Heart right ventricle (tissue), 16 donors: Measurements from ENCODE around the gene AGR3. TPM values are rescaled to one million over a fixed set of nuclear protein-coding genes. Genes with fewer than 3 reads are reported as not detected.

Experiments used
- ATAC-seq, 8 donors: fragments of 200-7000 bp; cut with Tn5 transposase; one replicate each; pipeline ENCODE4 v1.9.1; 2020; ENCODE audit warnings: mild to moderate bottlenecking in 8 of 8, moderate library complexity in 8 of 8, moderate number of reproducible peaks in 1 of 8
- DNase-seq, 2 donors: peaks; one replicate each; pipeline ENCODE4 v3.0.0-alpha.2; 2020
- H3K27ac ChIP-seq, 10 donors: fragments of 200-600 bp; sonication (generic) in 2 of 10; one replicate each; pipeline versions ENCODE4 v1.5.0 to v1.8.0; 2020 to 2022; ENCODE audit warnings: mild to moderate bottlenecking in 3 of 10
- H3K27me3 ChIP-seq, 7 donors: fragments of 200-600 bp; one replicate each; pipeline ENCODE4 v1.8.0; 2021 to 2022; ENCODE audit warnings: mild to moderate bottlenecking in 2 of 7
- H3K36me3 ChIP-seq, 9 donors: fragments of 200-600 bp; sonication (generic) in 1 of 9; one replicate each; pipeline versions ENCODE4 v1.5.0 to v1.8.0; 2020 to 2022; ENCODE audit warnings: mild to moderate bottlenecking in 2 of 9
- H3K4me1 ChIP-seq, 9 donors: fragments of 200-600 bp; sonication (generic) in 1 of 9; one replicate each; pipeline versions ENCODE4 v1.5.0 to v1.8.0; 2020 to 2022; ENCODE audit warnings: mild to moderate bottlenecking in 4 of 9
- H3K4me3 ChIP-seq, 10 donors: fragments of 200-600 bp; sonication (generic) in 2 of 10; one replicate each; pipeline versions ENCODE4 v1.5.0 to v1.8.0; 2020 to 2022; ENCODE audit warnings: mild to moderate bottlenecking in 7 of 10, moderate library complexity in 2 of 10
- H3K9me3 ChIP-seq, 11 donors: fragments of 200-600 bp in 10 of 11; sonication (generic) in 2 of 11; one replicate each; pipeline versions ENCODE4 v1.5.0 to v1.8.0; 2013 to 2022; ENCODE audit warnings: mild to moderate bottlenecking in 2 of 11, control low read depth in 1 of 11, moderate library complexity in 1 of 11
- WGBS, 2 donors: extraction: QIAGEN DNeasy Blood & Tissue Kit; methylation state at CpG; one replicate each; pipeline ENCODE4 v1.1.7; 2013; ENCODE audit warnings: inconsistent platforms in 1 of 2; 5-methylcytosine and 5-hydroxymethylcytosine counted together
- intact Hi-C, 10 donors: fragments of 100-400 bp; cut with DNase I; formaldehyde crosslinking; loops; one replicate each; pipeline versions ENCODE4 v1.11.1 to v1.14.2; 2022
- polyA plus RNA-seq, 2 donors: library from polyadenylated mRNA; stranded (reverse); fragments of 200-250 nt; gene quantifications; one replicate each; pipeline ENCODE4 v1.2.3, GENCODE V29; 2013
- total RNA-seq, 10 donors: library from RNA; stranded (reverse); fragmentation: NEBNext Ultra II Directional in 3 of 10; extraction: Animal tissue kit (Norgen Biotek cat#: 25700) in 3 of 10; gene quantifications; one replicate each; pipeline versions ENCODE4 v1.2.1 to v1.2.4, GENCODE V29; 2021 to 2023
- TF ChIP-seq, protein P1 (sequence below), 9 donors: fragments of 200-600 bp; sonication (generic) in 2 of 9; IDR thresholded peaks; one replicate each; pipeline versions ENCODE4 v1.5.0 to v1.8.0; 2021 to 2022; ENCODE audit warnings: antibody characterized with exemption in 9 of 9, mild to moderate bottlenecking in 5 of 9, moderate library complexity in 1 of 9
- donor health status: Arrhythmogenic right ventricular cardiomyopathy.
- donor health status: ischemic (EF 13 %, LVEDD 7.1; RV severe dilation, severe dysfunction).
- donor health status: healthy with polysubstance abuse.
- donor health status: DM: no; HTN: yes; CAD: no.
- donor health status: DM: no; HTN: no; CAD: no.
- donor health status: ischemic (EF 25% LVEDD 6.9; RV normal size, moderate dysfunction).
- donor health status: ischemic (EF 25% LVEDD 5.7; RV mildly dilated, moderate dysfunction).
- donor health status: healthy.
- donor health status: DM: yes; HTN: yes; CAD: no.
- donor health status: Ischemic cardiomyopathy.
- donor health status: ischemic (EF 35%, LVEDD 5.7; RV mildly dilated, moderate dysfunction).
- donor health status: nonischemic (EF 11% LVEDD 7.7; RV severe dilation, severe dysfunction).
- donor health status: DM: yes; HTN: yes; CAD: no.
- donor health status: PGD.
- donor health status: ischemic (EF 29% LVEDD 5.4; RV normal size, mild dysfunction).
- donor health status: nonischemic (EF 23%, LVEDD 6.1; RV moderate dilation, normal function).

The AGR3 gene
- total and polyA plus RNA-seq, 12 donors = not detected

DNA sequence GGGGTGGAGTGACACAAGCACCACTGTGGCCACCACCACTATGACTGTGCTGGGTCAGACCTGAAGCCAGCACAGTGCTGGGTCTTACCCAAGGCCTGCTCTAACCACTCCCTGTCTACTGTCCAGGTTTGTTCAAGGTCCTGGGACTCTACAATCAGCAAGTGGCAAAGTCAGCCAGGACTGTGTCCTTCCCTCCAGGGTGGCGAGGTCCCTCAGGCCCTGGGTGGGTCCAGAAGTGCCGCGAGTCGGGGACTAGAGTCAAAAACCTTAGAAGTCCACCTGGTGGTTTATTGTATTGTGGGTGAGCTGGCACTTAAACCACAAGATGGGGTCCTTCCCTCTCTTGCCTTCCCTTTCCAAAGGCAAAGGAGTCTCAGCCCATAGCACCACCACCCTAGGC, 30.8 kb upstream of the AGR3 start:
- DNase-seq (no peak), ATAC-seq (no peak)
- TF ChIP-seq, protein P1, sequence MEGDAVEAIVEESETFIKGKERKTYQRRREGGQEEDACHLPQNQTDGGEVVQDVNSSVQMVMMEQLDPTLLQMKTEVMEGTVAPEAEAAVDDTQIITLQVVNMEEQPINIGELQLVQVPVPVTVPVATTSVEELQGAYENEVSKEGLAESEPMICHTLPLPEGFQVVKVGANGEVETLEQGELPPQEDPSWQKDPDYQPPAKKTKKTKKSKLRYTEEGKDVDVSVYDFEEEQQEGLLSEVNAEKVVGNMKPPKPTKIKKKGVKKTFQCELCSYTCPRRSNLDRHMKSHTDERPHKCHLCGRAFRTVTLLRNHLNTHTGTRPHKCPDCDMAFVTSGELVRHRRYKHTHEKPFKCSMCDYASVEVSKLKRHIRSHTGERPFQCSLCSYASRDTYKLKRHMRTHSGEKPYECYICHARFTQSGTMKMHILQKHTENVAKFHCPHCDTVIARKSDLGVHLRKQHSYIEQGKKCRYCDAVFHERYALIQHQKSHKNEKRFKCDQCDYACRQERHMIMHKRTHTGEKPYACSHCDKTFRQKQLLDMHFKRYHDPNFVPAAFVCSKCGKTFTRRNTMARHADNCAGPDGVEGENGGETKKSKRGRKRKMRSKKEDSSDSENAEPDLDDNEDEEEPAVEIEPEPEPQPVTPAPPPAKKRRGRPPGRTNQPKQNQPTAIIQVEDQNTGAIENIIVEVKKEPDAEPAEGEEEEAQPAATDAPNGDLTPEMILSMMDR (IDR thresholded peaks at IDR 0.05) = no peak
- Histone ChIP-seq H3K4me3 (no peak overlapping the region), H3K27me3 (no peaks in the 10 kb centered on the region), H3K36me3 (no peaks in the 10 kb centered on the region), H3K4me1 (no peaks in the 10 kb centered on the region), H3K9me3 (peaks cover 0 to 24% (median 0%) of the 10 kb centered on the region in 11 donors), H3K27ac (no peak overlapping the region)
- intact Hi-C loops = loop anchor here in 8 of 10 donors (5.0 to 10.0 kb wide), 4 partner anchors 108 to 215 kb away; partner anchors contain the start of gene AGR2 (in 6 of the 8)
- WGBS, 2 donors = 98 to 99% methylated on average over 4 of the region's 4 CpGs

DNA sequence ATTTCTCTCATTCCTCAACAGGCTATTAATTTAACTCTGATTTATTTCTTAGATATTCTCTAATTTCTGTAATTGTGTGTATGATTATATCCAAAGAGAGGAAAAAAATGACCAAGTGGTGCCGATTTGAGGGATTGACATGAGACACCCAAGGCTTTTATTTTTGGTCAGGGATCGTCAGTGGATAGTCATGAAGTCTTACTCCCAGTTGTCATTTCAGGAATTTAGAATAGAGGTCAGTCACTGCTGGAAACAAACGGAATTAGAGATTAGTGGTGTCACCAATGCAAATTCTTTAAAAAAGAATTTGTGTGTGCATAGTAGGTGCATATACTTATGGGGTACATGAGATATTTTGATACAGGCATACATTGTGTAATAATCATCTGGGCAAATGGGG, 26.8 kb upstream of the AGR3 start:
- WGBS, 2 donors = 51 to 56% methylated on average over 3 of the region's 3 CpGs
- ATAC-seq = peak in 1 of 8 donors; percentile 72

DNA sequence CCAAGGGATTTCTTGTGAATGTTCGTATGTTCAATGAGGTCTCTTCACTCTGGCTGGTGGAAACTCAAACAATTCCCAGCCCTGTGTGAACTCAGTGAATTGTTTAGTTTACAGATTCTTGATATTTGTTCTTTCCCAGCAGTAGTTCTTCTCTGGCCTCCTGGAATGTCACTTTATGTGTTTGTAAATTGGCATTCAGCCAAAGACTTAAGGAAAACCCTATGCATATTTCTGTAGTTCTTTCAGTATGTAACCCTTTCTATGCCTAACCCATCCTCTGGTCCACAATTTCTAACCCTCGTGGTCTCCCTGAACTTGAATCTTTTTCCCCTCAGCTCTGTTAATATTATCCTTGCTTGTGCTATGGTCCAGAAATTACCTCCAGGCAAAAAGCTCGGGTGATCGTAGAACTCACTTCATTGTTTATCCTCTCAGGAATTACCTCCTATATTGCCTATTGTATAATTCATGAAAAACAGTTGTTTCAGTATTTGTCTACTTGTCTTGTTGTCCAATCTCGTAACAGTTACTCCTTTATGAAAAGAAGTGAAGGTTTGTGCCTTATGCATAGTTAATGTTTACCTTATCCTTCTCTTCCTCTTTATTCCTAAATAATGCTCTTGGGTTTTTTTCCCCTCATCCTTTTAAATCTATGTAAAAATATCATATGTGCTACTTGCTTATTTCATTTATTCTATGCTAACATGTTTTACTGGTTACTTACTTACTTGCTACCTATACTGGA, 23.7 kb upstream of the AGR3 start:
- H3K9me3 ChIP-seq = peaks cover 0 to 16% (median 0%) of the 10 kb centered on the region in 11 donors
- intact Hi-C loops = no loop called here
- WGBS, 2 donors = 79% methylated on average over 5 of the region's 5 CpGs
- TF ChIP-seq, protein P1 (IDR thresholded peaks at IDR 0.05) = no peak
- no peaks in the 10 kb centered on the region for H3K36me3 ChIP-seq
- DNase-seq (no peak), ATAC-seq (no peak)
- H3K27me3 ChIP-seq = no peaks in the 10 kb centered on the region
- no peak overlapping the region for H3K27ac ChIP-seq
- H3K4me3 ChIP-seq = no peak overlapping the region
- H3K4me1 ChIP-seq = no peaks in the 10 kb centered on the region

More for the DNA sequence above, 26.8 kb upstream of the AGR3 start:
- H3K4me3 ChIP-seq = no peak overlapping the region
- intact Hi-C loops = no loop called here
- peaks cover 0 to 24% (median 0%) of the 10 kb centered on the region in 11 donors for H3K9me3 ChIP-seq
- no peak overlapping the region for H3K27ac ChIP-seq
- H3K27me3 ChIP-seq = no peaks in the 10 kb centered on the region
- TF ChIP-seq, protein P1 (IDR thresholded peaks at IDR 0.05) = no peak
- H3K36me3 ChIP-seq = no peaks in the 10 kb centered on the region
- H3K4me1 ChIP-seq = no peaks in the 10 kb centered on the region
- no peak for DNase-seq

DNA sequence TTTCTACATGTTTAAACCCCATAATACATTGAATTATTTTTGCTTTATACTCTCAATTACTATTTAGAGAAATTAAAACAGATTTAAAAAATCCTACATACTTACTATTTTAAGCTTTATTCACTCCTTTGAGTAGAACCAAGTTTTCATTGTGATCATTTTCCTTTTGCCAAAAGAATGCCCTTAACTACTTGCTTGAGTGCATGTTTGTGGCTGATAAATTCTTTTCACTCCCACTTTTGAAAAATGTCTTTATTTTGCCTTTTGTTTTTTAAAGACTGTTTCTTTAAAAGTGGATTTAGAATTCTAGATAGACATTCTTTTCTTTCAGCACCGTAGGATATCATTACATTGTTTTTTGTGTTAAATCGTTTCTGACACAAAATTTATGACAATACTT, 22.3 kb upstream of the AGR3 start:
- H3K27ac ChIP-seq = no peak overlapping the region
- TF ChIP-seq, protein P1 (IDR thresholded peaks at IDR 0.05) = no peak
- no peaks in the 10 kb centered on the region for H3K4me1 ChIP-seq
- H3K27me3 ChIP-seq = no peaks in the 10 kb centered on the region
- H3K36me3 ChIP-seq = no peaks in the 10 kb centered on the region
- DNase-seq (no peak), ATAC-seq (no peak)
- 74 to 77% methylated on average over 2 of the region's 2 CpGs for WGBS, 2 donors
- intact Hi-C loops = no loop called here
- no peak overlapping the region for H3K4me3 ChIP-seq
- H3K9me3 ChIP-seq = peaks cover 0 to 14% (median 0%) of the 10 kb centered on the region in 11 donors
